Measurements from ENCODE around the gene CLEC4E. TPM values are rescaled to one million over a fixed set of nuclear protein-coding genes. Genes with fewer than 3 reads are reported as not detected.

Gene CLEC4E
- total RNA-seq, 4 donors from 2014 or later, result 4.1 to 27.9 (median 9.9) TPM

DNA sequence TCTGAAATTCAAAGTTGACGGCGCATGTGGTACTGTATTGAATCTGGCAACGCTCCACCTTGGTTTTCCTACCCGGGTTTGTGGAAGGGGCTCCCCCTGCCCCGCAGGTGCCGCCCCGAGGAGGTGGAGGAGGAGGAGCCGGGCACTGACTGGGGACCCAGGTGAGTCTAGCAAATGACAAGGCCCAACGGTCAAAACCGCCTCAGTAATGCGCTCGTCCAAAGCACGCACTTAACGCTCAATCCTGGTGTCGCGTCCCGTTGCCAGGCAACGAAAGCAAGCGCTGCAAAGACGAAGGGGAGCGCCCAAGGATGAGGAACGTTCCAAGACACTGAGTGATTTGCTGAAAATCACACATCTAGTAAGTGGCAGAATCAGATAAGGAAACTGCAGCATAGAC is 24.0 kb upstream of the CLEC4E start:
- TF ChIP-seq, protein P1, sequence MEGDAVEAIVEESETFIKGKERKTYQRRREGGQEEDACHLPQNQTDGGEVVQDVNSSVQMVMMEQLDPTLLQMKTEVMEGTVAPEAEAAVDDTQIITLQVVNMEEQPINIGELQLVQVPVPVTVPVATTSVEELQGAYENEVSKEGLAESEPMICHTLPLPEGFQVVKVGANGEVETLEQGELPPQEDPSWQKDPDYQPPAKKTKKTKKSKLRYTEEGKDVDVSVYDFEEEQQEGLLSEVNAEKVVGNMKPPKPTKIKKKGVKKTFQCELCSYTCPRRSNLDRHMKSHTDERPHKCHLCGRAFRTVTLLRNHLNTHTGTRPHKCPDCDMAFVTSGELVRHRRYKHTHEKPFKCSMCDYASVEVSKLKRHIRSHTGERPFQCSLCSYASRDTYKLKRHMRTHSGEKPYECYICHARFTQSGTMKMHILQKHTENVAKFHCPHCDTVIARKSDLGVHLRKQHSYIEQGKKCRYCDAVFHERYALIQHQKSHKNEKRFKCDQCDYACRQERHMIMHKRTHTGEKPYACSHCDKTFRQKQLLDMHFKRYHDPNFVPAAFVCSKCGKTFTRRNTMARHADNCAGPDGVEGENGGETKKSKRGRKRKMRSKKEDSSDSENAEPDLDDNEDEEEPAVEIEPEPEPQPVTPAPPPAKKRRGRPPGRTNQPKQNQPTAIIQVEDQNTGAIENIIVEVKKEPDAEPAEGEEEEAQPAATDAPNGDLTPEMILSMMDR (IDR thresholded peaks at IDR 0.05; ENCODE audit: low read depth), result no peak

DNA sequence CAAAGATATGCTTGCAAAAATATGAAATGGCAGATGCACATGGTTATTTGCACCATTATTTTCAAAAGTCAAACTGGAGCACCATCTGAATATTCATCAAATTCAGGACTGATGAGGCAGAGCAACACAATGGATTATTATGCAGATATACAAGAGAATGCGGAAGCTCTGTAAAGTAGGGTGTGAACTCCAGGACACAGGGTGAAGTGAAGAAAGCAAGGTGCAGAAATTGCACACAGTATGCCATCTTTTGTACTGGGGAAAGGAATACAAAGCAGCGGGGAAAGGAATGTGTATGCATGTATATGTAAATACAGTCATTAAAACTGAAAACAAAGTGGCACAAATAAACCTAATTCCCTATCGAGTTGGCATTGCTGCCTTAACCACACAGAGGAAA is 22.7 kb upstream of the CLEC4E start:
- TF ChIP-seq, protein P1 (IDR thresholded peaks at IDR 0.05; ENCODE audit: low read depth), result no peak

DNA sequence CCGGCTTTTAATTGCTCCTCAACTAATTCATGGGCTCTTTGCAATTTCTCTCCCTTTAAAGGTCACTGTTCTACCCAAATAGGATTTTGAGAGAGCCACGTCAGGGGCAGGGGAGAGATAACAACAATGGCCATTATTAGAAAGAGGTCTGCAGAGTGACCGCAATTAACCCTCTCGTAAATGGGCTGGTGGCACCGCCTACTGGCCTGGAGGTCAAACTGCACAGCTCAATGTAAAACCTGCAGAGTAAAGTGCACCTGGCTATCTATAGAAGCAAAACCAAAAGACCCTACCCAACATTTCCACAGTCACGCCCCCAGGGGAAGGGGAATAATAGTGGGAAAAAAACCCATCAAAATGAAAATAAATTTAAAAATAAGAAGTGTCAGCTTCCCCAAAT is 21.6 kb upstream of the CLEC4E start:
- TF ChIP-seq, protein P1 (IDR thresholded peaks at IDR 0.05; ENCODE audit: low read depth), result no peak

DNA sequence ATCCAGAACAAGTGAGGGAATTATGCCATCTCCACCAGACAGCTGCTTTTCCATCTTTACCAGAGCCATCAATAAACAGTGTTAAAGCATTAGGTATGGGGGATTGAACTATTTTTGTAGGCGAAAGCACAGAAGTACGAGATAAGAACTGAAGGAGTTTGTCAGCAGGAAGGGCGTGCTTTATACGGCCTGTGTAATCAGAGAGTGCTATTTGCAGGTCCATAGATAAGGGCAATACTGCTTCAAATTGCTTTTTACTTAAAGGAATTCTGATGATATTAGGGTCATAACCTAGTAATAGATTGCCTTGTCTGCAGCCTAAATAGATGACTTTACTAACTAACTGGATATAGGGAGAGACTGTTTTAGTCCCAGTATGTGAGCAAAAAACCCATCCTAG is 20.3 kb upstream of the CLEC4E start:
- TF ChIP-seq, protein P1 (IDR thresholded peaks at IDR 0.05; ENCODE audit: low read depth), result no peak

DNA sequence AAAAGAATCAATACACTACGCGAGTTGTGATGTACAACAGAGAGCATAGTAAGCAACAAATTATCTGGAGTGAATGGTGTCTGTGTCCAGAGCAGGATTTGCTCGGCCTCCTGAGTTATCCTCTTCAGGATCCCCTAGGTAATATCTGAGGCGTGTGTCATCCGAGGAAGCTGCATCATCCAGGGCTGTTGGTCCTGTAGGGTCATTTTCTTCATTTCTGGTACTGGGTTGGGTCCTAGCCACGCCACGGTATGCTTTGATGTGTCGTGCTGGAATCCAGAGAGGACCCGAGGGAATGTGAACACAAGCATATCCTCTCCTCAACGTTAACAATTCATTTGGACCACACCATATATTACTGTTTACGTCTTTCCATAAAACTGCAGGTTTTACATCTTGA is 19.0 kb upstream of the CLEC4E start:
- TF ChIP-seq, protein P1 (IDR thresholded peaks at IDR 0.05; ENCODE audit: low read depth), result no peak

DNA sequence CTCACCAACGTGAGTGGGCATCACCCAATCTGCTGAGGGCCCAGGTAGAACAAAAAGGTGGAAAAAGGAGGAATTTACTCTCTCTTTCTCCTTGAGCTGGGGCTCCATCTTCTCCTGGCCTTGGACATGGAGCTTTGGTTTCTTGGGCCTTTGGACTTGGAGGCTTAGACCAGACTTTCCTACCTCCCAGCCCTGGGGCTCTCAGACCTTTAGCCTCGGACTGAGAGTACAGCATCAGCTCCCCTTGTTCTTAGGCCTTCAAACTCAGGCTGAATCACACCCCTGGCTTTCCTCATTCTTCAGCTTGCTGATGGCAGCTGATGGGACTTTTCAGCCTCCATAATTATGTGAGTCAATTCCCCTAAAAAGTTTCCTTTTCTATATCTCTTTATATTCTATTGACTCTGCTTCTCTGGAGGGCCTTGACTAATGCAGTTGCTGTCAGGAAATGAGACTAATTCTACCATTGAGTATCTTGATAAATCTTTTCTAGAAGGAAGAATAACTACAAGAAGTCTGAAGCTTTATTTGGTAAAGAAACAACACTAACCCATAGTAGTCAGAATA is 15.9 kb upstream of the CLEC4E start:
- TF ChIP-seq, protein P1 (IDR thresholded peaks at IDR 0.05; ENCODE audit: low read depth), result no peak

DNA sequence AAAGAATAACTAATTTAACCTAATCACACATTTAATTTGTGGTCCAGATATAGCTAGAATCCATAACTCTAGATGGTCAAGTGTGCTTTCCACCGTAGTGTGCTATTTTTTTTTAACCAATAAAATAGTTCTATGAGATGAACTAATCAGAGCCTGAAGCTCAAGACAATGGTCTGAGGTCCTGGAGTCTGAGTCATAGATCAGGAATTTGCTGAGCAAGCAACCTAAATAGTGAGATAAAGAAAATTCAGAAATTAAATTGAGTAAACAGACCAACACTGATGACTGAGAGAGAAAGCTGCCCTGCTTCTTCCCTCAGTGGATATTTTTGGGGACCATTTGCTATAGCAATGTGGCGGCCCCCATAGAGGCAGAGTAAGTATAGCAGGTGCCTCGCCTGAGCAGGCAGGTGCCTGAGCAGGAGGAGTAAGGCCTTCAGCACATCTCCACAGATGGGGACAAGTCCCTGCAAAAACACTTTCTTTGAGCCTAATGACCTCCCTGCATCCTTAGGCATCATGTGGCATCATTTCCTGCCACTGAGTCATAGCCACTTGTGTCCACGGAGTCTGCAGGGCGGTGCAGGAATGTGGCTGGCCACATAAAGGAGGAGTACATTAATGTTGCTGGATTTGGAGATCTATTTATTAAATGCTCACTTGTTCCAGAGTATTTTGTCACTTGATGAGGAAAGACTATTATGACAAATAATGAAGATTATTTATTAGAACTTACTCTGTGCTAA is 13.9 kb upstream of the CLEC4E start:
- TF ChIP-seq, protein P1 (IDR thresholded peaks at IDR 0.05; ENCODE audit: low read depth), result no peak

All from subcutaneous adipose tissue (tissue), 4 donors.